Activated naive CD8-positive, alpha-beta T cell treated with anti-CD3 and anti-CD28 coated beads, Interleukin-2, amount 10 ng/mL, durations not matched to agents 7 days and 5 days (primary cell): Measurements from ENCODE around the gene GPR42. TPM values are rescaled to one million over a fixed set of nuclear protein-coding genes. Genes with fewer than 3 reads are reported as not detected.
"Not testable (repeated sequence)": the region's sequence is repeated elsewhere in the genome, so short reads cannot be mapped to it uniquely, and the experiment has no call there.

Experiments used
- ATAC-seq: fragments of 150-1000 bp; cut with Tn5 transposase; one replicate; pipeline ENCODE4 v1.10.0; 2021; ENCODE audit warnings: low read depth, moderate library complexity
- POLR2A ChIA-PET: fragments of 350-600 bp; sonication (Branson Sonifier 250); formaldehyde crosslinking; loops from one replicate; lab custom pipeline; 2021; ENCODE audit warnings: antibody characterized with exemption; lab: Charles Lee
- DNase-seq: peaks from one replicate; pipeline ENCODE4 v3.0.0; 2021
- H3K27ac Mint-ChIP-seq: one replicate; pipeline ENCODE4 v1.8.0; 2022; ENCODE audit warnings: mild to moderate bottlenecking, mixed read lengths
- H3K27me3 Mint-ChIP-seq: one replicate; pipeline ENCODE4 v1.8.0; 2022; ENCODE audit warnings: mild to moderate bottlenecking, moderate library complexity, mixed read lengths
- H3K36me3 Mint-ChIP-seq: one replicate; pipeline ENCODE4 v1.8.0; 2021; ENCODE audit warnings: mild to moderate bottlenecking, mixed read lengths
- H3K4me1 Mint-ChIP-seq: one replicate; pipeline ENCODE4 v1.8.0; 2021; ENCODE audit warnings: mixed read lengths
- H3K4me3 Mint-ChIP-seq: one replicate; pipeline ENCODE4 v1.8.0; 2022; ENCODE audit warnings: mild to moderate bottlenecking, moderate library complexity, mixed read lengths
- H3K9me3 Mint-ChIP-seq: one replicate; pipeline ENCODE4 v1.8.0; 2021; ENCODE audit warnings: mixed read lengths
- total RNA-seq, 2 experiments: library from RNA; stranded (reverse); gene quantifications; one replicate each; pipeline ENCODE4 v1.2.3, GENCODE V29; 2021

The GPR42 gene
- total RNA-seq, 2 experiments from 2014 or later = not detected

GRCh38 chr19:35362261-35363000, 8.4 kb upstream of the GPR42 start:
- POLR2A ChIA-PET = no interaction called here
- ATAC-seq (no peak), DNase-seq (no peak)
- H3K9me3 Mint-ChIP-seq = no peaks in the 10 kb centered on the region
- no peaks in the 10 kb centered on the region for H3K36me3 Mint-ChIP-seq
- H3K4me3 Mint-ChIP-seq = no peak overlapping the region
- H3K27me3 Mint-ChIP-seq = peaks cover 12% of the 10 kb centered on the region
- H3K4me1 Mint-ChIP-seq = peaks cover 9% of the 10 kb centered on the region
- no peak overlapping the region for H3K27ac Mint-ChIP-seq

- Mint-ChIP-seq H3K36me3 (no peaks in the 10 kb centered on the region), H3K27me3 (peaks cover 19% of the 10 kb centered on the region), H3K4me1 (peaks cover 3% of the 10 kb centered on the region), H3K4me3 (no peak overlapping the region), H3K27ac (no peak overlapping the region), H3K9me3 (no peaks in the 10 kb centered on the region)
- DNase-seq (no peak), ATAC-seq (no peak)
- POLR2A ChIA-PET = no interaction called here
Observed at GRCh38 chr19:35363001-35363590, 7.8 kb upstream of the GPR42 start.

GRCh38 chr19:35363711-35364425, 7.0 kb upstream of the GPR42 start:
- Mint-ChIP-seq H3K27ac (no peak overlapping the region), H3K36me3 (no peaks in the 10 kb centered on the region), H3K4me1 (no peaks in the 10 kb centered on the region), H3K9me3 (no peaks in the 10 kb centered on the region), H3K4me3 (no peak overlapping the region), H3K27me3 (peaks cover 27% of the 10 kb centered on the region)
- ATAC-seq (no peak), DNase-seq (no peak)
- POLR2A ChIA-PET = no interaction called here

GRCh38 chr19:35365303-35365702, 5.6 kb upstream of the GPR42 start:
- ATAC-seq (no peak), DNase-seq (no peak)
- POLR2A ChIA-PET = no interaction called here
- Mint-ChIP-seq H3K36me3 (no peaks in the 10 kb centered on the region), H3K27me3 (peaks cover 29% of the 10 kb centered on the region), H3K4me1 (no peaks in the 10 kb centered on the region), H3K27ac (no peak overlapping the region), H3K9me3 (no peaks in the 10 kb centered on the region), H3K4me3 (no peak overlapping the region)

- Mint-ChIP-seq H3K4me1 (no peaks in the 10 kb centered on the region), H3K4me3 (no peak overlapping the region), H3K36me3 (no peaks in the 10 kb centered on the region), H3K27ac (no peak overlapping the region), H3K9me3 (no peaks in the 10 kb centered on the region), H3K27me3 (peaks cover 24% of the 10 kb centered on the region)
- no peak for DNase-seq
- ATAC-seq = no peak
- POLR2A ChIA-PET = no interaction called here
Observed at GRCh38 chr19:35368378-35368777, 2.5 kb upstream of the GPR42 start.

GRCh38 chr19:35369522-35369921, 1.3 kb upstream of the GPR42 start:
- Mint-ChIP-seq H3K4me3 (no peak overlapping the region), H3K9me3 (no peaks in the 10 kb centered on the region), H3K27me3 (peaks cover 26% of the 10 kb centered on the region), H3K4me1 (no peaks in the 10 kb centered on the region), H3K27ac (no peak overlapping the region), H3K36me3 (no peaks in the 10 kb centered on the region)
- ATAC-seq = no peak
- POLR2A ChIA-PET = no interaction called here
- no peak for DNase-seq

- ATAC-seq (no peak), DNase-seq (no peak)
- no peak overlapping the region for H3K4me3 Mint-ChIP-seq
- H3K36me3 Mint-ChIP-seq = no peaks in the 10 kb centered on the region
- peaks cover 2% of the 10 kb centered on the region for H3K4me1 Mint-ChIP-seq
- H3K9me3 Mint-ChIP-seq = no peaks in the 10 kb centered on the region
- H3K27ac Mint-ChIP-seq = no peak overlapping the region
- peaks cover 17% of the 10 kb centered on the region for H3K27me3 Mint-ChIP-seq
- POLR2A ChIA-PET = no interaction called here
Observed at GRCh38 chr19:35373492-35373891, 2.6 kb downstream of the GPR42 start.

- H3K36me3 Mint-ChIP-seq, H3K4me3 Mint-ChIP-seq, H3K27ac Mint-ChIP-seq, POLR2A ChIA-PET, H3K4me1 Mint-ChIP-seq, ATAC-seq, H3K9me3 Mint-ChIP-seq, DNase-seq: not testable (repeated sequence)
- H3K27me3 Mint-ChIP-seq = peaks cover 18% of the 10 kb centered on the region
Observed at GRCh38 chr19:35374031-35374430, 3.2 kb downstream of the GPR42 start.

- H3K36me3 Mint-ChIP-seq = no peaks in the 10 kb centered on the region
- ATAC-seq = no peak
- no peak overlapping the region for H3K4me3 Mint-ChIP-seq
- H3K27me3 Mint-ChIP-seq = peaks cover 21% of the 10 kb centered on the region
- no peak for DNase-seq
- peaks cover 2% of the 10 kb centered on the region for H3K4me1 Mint-ChIP-seq
- H3K27ac Mint-ChIP-seq = no peak overlapping the region
- POLR2A ChIA-PET = no interaction called here
- no peaks in the 10 kb centered on the region for H3K9me3 Mint-ChIP-seq
Observed at GRCh38 chr19:35375505-35376307, 4.8 kb downstream of the GPR42 start.

GRCh38 chr19:35377656-35378055, 6.8 kb downstream of the GPR42 start:
- Mint-ChIP-seq H3K27me3 (peaks cover 30% of the 10 kb centered on the region), H3K36me3 (no peaks in the 10 kb centered on the region), H3K9me3 (no peaks in the 10 kb centered on the region), H3K4me3 (no peak overlapping the region), H3K4me1 (peaks cover 2% of the 10 kb centered on the region), H3K27ac (no peak overlapping the region)
- no peak for ATAC-seq
- no peak for DNase-seq
- POLR2A ChIA-PET = no interaction called here

GRCh38 chr19:35378356-35378755, 7.5 kb downstream of the GPR42 start:
- no peak for ATAC-seq
- no peak overlapping the region for H3K27ac Mint-ChIP-seq
- POLR2A ChIA-PET = no interaction called here
- H3K4me3 Mint-ChIP-seq = no peak overlapping the region
- no peak for DNase-seq
- peaks cover 2% of the 10 kb centered on the region for H3K4me1 Mint-ChIP-seq
- H3K27me3 Mint-ChIP-seq = peaks cover 34% of the 10 kb centered on the region
- no peaks in the 10 kb centered on the region for H3K36me3 Mint-ChIP-seq
- H3K9me3 Mint-ChIP-seq = peaks cover 1% of the 10 kb centered on the region

GRCh38 chr19:35379545-35379944, 8.7 kb downstream of the GPR42 start:
- H3K4me3 Mint-ChIP-seq, ATAC-seq, H3K27ac Mint-ChIP-seq, POLR2A ChIA-PET, DNase-seq, H3K4me1 Mint-ChIP-seq, H3K36me3 Mint-ChIP-seq, H3K9me3 Mint-ChIP-seq: not testable (repeated sequence)
- peaks cover 36% of the 10 kb centered on the region for H3K27me3 Mint-ChIP-seq

- Mint-ChIP-seq H3K36me3 (peaks cover 2% of the 10 kb centered on the region), H3K4me1 (no peaks in the 10 kb centered on the region), H3K9me3 (peaks cover 3% of the 10 kb centered on the region), H3K27me3 (peaks cover 36% of the 10 kb centered on the region), H3K4me3 (no peak overlapping the region), H3K27ac (no peak overlapping the region)
- POLR2A ChIA-PET = no interaction called here
- ATAC-seq = no peak
- DNase-seq = no peak
Observed at GRCh38 chr19:35379992-35380391, 9.1 kb downstream of the GPR42 start.
